Small intestine (tissue), 7 donors: Measurements from ENCODE around the gene ZFP57. TPM values are rescaled to one million over a fixed set of nuclear protein-coding genes. Genes with fewer than 3 reads are reported as not detected.
A peak's percentile ranks its signal among the peaks of the same experiment; 100 is the strongest.

ENCODE experiments used
- DNase-seq, 2 donors: peaks; one replicate each; pipeline versions ENCODE4 v3.0.0 to v3.0.0-alpha.2; 2013
- FAIRE-seq: peaks from 2 replicates; lab custom pipeline; 2012; peaks lifted over from hg19 to GRCh38; lab: Jason Lieb, UNC
- H3K27ac ChIP-seq, 3 donors: one replicate each; pipeline ENCODE4 v1.5.1; 2013; ENCODE audit warnings: low read length in 2 of 3, mild to moderate bottlenecking in 2 of 3, control low read depth in 1 of 3, inconsistent platforms in 1 of 3, low read depth in 1 of 3, moderate library complexity in 1 of 3
- H3K27me3 ChIP-seq, 3 donors: one replicate each; pipeline ENCODE4 v1.6.1; 2013; ENCODE audit warnings: low read length in 3 of 3, inconsistent platforms in 1 of 3; ENCODE audit not compliant: control insufficient read depth in 3 of 3, insufficient read depth in 3 of 3
- H3K36me3 ChIP-seq, 3 donors: one replicate each; pipeline ENCODE4 v1.6.1; 2013; ENCODE audit warnings: low read length in 3 of 3, inconsistent platforms in 1 of 3, low read depth in 1 of 3, mild to moderate bottlenecking in 1 of 3, moderate library complexity in 1 of 3; ENCODE audit not compliant: control insufficient read depth in 3 of 3, insufficient read depth in 2 of 3
- H3K4me1 ChIP-seq, 3 donors: one replicate each; pipeline ENCODE4 v1.6.1; 2013; ENCODE audit warnings: low read length in 2 of 3, inconsistent platforms in 1 of 3, low read depth in 1 of 3, mild to moderate bottlenecking in 1 of 3, moderate library complexity in 1 of 3; ENCODE audit not compliant: control insufficient read depth in 3 of 3, insufficient read depth in 2 of 3
- H3K4me3 ChIP-seq, 3 donors: one replicate each; pipeline ENCODE4 v1.5.1; 2013; ENCODE audit warnings: low read length in 3 of 3, control low read depth in 1 of 3, inconsistent platforms in 1 of 3, low read depth in 1 of 3, mild to moderate bottlenecking in 1 of 3, moderate library complexity in 1 of 3
- H3K9me3 ChIP-seq, 2 donors: one replicate each; pipeline ENCODE4 v1.6.1; 2013; ENCODE audit warnings: low read depth in 1 of 2, low read length in 1 of 2; ENCODE audit not compliant: control insufficient read depth in 2 of 2, insufficient read depth in 1 of 2
- WGBS, 3 donors: extraction: QIAGEN DNeasy Blood & Tissue Kit; methylation state at CpG; one replicate each; pipeline ENCODE4 v1.1.7; 2013; 5-methylcytosine and 5-hydroxymethylcytosine counted together
- polyA plus RNA-seq, 4 donors: library from polyadenylated mRNA; stranded (reverse) in 3 of 4; unstranded in 1 of 4; fragments of 200-250 nt in 3 of 4; fragments of 120-200 nt in 1 of 4; gene quantifications; one replicate each; pipeline versions ENCODE4 v1.2.1 to v1.2.3, GENCODE V29; 2013
- donor health status: healthy with polysubstance abuse.
- donor health status: control.
- donor health status: control.
- donor health status: Bipolar disorder and iron deficiency.
- donor health status: healthy.

The ZFP57 gene
- polyA plus RNA-seq, 4 donors = 1.4 TPM; not detected in 3

DNA sequence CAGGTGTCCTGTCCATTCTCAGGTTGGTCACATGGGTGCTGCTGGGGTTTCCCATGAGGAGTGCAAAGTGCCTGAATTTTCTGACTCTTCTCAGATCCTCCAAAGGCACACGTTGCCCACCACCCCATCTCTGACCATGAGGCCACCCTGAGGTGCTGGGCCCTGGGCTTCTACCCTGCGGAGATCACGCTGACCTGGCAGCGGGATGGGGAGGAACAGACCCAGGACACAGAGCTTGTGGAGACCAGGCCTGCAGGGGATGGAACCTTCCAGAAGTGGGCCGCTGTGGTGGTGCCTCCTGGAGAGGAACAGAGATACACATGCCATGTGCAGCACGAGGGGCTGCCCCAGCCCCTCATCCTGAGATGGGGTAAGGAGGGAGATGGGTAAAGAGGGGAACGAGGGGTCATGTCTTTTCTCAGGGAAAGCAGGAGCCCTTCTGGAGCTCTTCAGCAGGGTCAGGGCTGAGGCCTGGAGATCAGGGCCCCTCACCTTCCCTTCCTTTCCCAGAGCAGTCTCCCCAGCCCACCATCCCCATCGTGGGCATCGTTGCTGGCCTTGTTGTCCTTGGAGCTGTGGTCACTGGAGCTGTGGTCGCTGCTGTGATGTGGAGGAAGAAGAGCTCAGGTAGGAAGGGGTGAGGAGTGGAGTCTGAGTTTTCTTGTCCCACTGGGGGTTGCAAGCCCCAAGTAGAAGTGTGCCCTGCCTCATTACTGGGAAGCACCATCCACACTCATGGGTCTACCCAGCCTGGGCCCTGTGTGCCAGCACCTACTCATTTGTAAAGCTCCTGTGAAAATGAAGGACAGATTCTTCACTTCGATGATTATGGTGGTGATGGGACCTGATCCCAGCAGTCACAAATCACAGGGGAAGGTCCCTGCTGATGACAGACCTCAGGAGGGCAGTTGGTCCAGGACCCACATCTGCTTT is 44.3 kb upstream of the ZFP57 start:
- H3K27ac ChIP-seq = no peak overlapping the region
- FAIRE-seq = no peak

DNA sequence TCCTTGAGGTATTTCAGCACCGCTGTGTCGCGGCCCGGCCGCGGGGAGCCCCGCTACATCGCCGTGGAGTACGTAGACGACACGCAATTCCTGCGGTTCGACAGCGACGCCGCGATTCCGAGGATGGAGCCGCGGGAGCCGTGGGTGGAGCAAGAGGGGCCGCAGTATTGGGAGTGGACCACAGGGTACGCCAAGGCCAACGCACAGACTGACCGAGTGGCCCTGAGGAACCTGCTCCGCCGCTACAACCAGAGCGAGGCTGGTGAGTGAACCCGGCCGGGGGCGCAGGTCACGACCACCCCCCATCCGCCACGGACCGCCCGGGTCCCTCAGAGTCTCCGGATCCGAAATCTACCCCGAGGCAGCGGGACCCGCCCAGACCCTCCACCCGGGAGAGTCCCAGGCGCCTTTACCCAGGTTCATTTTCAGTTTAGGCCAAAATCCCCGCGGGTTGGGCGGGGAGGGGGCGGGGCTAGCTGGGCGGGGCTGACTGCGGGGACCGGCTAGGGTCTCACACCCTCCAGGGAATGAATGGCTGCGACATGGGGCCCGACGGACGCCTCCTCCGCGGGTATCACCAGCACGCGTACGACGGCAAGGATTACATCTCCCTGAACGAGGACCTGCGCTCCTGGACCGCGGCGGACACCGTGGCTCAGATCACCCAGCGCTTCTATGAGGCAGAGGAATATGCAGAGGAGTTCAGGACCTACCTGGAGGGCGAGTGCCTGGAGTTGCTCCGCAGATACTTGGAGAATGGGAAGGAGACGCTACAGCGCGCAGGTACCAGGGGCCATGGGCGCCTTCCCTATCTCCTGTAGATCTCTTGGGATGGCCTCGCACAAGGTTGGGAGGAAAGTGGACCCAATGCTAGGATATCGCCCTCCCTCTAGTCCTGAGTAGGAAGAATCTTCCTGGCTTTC is 43.0 kb upstream of the ZFP57 start:
- FAIRE-seq (no peak), DNase-seq (peak; percentile 19 to 37)
- H3K27me3 ChIP-seq = peaks cover 0 to 25% (median 0%) of the 10 kb centered on the region in 3 donors
- 2 to 4% (median 3%) methylated on average over 70 to 76 of the region's 76 CpGs for WGBS, 3 donors
- H3K27ac ChIP-seq = peak overlapping the region; percentile 63 to 92 (median 91)
- H3K4me3 ChIP-seq = peak overlapping the region; percentile 75 to 99 (median 87)
- H3K4me1 ChIP-seq = peaks cover 0 to 7% (median 0%) of the 10 kb centered on the region in 3 donors
- H3K9me3 ChIP-seq = peaks cover 0 to 2% of the 10 kb centered on the region in 2 donors
- peaks cover 5 to 18% (median 14%) of the 10 kb centered on the region in 3 donors for H3K36me3 ChIP-seq

More for the DNA sequence above, 44.3 kb upstream of the ZFP57 start:
- 64 to 82% (median 71%) methylated on average over 11 of the region's 11 CpGs for WGBS, 3 donors
- Histone ChIP-seq H3K27me3 (peaks cover 0 to 24% (median 0%) of the 10 kb centered on the region in 3 donors), H3K4me1 (peaks cover 0 to 7% (median 0%) of the 10 kb centered on the region in 3 donors), H3K36me3 (peaks cover 5 to 18% (median 14%) of the 10 kb centered on the region in 3 donors), H3K4me3 (peak overlapping the region in 2 of 3 donors; percentile 75 to 99), H3K9me3 (peaks cover 0 to 2% of the 10 kb centered on the region in 2 donors)
- DNase-seq = no peak

DNA sequence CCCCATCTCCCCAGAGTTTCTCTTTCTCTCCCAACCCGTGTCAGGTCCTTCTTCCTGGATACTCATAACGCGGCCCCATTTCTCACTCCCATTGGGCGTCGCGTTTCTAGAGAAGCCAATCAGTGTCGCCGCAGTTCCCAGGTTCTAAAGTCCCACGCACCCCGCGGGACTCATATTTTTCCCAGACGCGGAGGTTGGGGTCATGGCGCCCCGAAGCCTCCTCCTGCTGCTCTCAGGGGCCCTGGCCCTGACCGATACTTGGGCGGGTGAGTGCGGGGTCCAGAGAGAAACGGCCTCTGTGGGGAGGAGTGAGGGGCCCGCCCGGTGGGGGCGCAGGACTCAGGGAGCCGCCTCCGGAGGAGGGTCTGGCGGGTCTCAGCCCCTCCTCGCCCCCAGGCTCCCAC is 42.3 kb upstream of the ZFP57 start, which contains the start of gene HLA-F:
HLA-F (plus strand) TSS at position 173 of the 404 bp plus-strand sequence; CDS start at position 203, 30 bp downstream.
- Histone ChIP-seq H3K27ac (peak within 1 kb of the TSS; percentile 67 to 92 (median 91)), H3K4me1 (peaks cover 0 to 7% (median 0%) of the 10 kb centered on the region in 3 donors), H3K36me3 (peaks cover 5 to 18% (median 14%) of the 10 kb centered on the region in 3 donors), H3K27me3 (peaks cover 0 to 25% (median 0%) of the 10 kb centered on the region in 3 donors), H3K4me3 (peak within 1 kb of the TSS; percentile 75 to 99 (median 87)), H3K9me3 (peaks cover 0 to 2% of the 10 kb centered on the region in 2 donors)
- no peak for FAIRE-seq
- 0 to 1% (median 0%) methylated on average over 21 to 26 of the region's 26 CpGs for WGBS, 3 donors
- peak; percentile 73 to 98 for DNase-seq

DNA sequence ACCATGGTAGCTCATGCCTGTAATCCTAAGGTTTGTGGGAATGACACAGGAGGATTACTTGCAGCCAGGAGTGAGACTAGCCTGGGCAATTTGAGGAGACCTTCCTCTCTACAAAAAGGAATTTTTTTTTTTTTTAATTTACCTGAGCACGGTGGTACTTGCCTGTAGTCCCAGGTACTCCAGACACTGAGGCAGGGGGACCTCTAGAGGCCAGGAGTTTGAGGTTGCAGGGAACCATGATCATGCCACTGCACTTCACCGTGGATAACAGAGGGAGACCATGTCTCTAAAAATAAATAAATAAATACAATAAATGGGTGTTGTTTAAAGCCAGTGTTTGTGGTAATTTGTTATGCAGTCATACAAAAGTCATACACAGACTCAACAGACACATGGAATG is 39.9 kb upstream of the ZFP57 start:
- peaks cover 0 to 7% (median 0%) of the 10 kb centered on the region in 3 donors for H3K4me1 ChIP-seq
- DNase-seq (no peak), FAIRE-seq (no peak)
- 9 to 33% (median 11%) methylated on average over 2 of the region's 2 CpGs for WGBS, 3 donors
- no peak overlapping the region for H3K27ac ChIP-seq
- H3K36me3 ChIP-seq = peaks cover 3 to 13% (median 7%) of the 10 kb centered on the region in 3 donors
- H3K27me3 ChIP-seq = peaks cover 0 to 25% (median 0%) of the 10 kb centered on the region in 3 donors
- no peak overlapping the region for H3K4me3 ChIP-seq
- peaks cover 0 to 2% of the 10 kb centered on the region in 2 donors for H3K9me3 ChIP-seq

DNA sequence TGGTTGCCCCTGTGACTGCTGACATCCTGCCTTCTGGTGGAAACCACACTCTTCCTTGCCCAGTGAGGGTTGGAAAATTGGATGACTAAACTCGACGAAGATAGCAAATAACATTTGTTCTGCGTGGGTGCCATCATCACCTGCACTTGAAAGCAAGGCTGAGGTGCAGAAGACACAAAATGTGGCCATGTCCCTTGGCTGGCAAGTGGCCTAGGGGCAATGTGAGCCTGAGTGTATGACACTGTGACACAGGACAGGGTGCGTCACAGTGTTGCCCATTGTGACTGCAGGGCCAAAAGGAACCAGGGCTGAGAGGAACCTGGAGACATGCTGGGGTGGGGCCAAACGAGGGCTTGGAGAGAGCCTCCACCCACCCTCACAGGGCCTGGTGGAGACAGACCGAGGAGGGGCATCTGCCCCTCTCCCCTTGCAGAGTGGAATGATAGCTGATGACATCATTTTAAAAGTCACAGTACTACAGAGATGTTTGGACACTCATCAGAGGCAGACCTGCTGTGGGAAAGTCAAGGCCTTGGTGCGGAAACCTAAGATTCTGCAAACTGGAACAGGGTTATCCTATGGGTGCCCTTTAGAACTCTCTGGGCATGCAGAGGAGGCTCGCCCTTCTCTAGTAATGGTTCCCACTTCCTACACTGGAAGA is 29.5 kb upstream of the ZFP57 start:
- Histone ChIP-seq H3K4me3 (no peak overlapping the region), H3K9me3 (no peaks in the 10 kb centered on the region), H3K27me3 (peaks cover 0 to 13% (median 0%) of the 10 kb centered on the region in 3 donors), H3K36me3 (no peaks in the 10 kb centered on the region), H3K4me1 (no peaks in the 10 kb centered on the region), H3K27ac (peak overlapping the region in 1 of 3 donors; percentile 6)
- WGBS, 3 donors = 78 to 88% (median 80%) methylated on average over 8 of the region's 8 CpGs
- no peak for FAIRE-seq
- DNase-seq = no peak

DNA sequence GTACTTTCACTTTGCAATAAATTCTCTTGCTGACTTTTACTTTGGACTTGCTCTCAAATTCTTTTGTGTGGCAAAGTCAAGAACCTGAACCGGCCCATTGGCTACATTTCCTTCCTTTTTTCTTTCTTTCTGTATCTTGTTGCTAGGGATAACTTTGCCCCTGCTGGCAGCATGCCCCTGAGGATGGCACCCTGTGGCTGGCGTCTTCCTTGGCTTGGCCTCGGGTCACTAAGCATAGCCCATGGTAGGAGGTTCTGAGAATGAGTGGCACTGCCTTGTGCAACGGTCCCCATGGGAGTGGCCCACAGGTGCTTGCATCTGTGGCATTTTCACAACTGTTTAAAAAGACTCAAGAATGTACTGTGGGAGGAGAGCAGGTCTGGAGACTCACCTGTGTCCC is 28.2 kb upstream of the ZFP57 start:
- no peaks in the 10 kb centered on the region for H3K36me3 ChIP-seq
- H3K27ac ChIP-seq = peak overlapping the region in 1 of 3 donors; percentile 84
- H3K9me3 ChIP-seq = no peaks in the 10 kb centered on the region
- DNase-seq = no peak
- H3K4me1 ChIP-seq = no peaks in the 10 kb centered on the region
- no peak for FAIRE-seq
- no peak overlapping the region for H3K4me3 ChIP-seq
- peaks cover 0 to 7% (median 0%) of the 10 kb centered on the region in 3 donors for H3K27me3 ChIP-seq
- 5 to 24% (median 13%) methylated on average over 4 of the region's 4 CpGs for WGBS, 3 donors

DNA sequence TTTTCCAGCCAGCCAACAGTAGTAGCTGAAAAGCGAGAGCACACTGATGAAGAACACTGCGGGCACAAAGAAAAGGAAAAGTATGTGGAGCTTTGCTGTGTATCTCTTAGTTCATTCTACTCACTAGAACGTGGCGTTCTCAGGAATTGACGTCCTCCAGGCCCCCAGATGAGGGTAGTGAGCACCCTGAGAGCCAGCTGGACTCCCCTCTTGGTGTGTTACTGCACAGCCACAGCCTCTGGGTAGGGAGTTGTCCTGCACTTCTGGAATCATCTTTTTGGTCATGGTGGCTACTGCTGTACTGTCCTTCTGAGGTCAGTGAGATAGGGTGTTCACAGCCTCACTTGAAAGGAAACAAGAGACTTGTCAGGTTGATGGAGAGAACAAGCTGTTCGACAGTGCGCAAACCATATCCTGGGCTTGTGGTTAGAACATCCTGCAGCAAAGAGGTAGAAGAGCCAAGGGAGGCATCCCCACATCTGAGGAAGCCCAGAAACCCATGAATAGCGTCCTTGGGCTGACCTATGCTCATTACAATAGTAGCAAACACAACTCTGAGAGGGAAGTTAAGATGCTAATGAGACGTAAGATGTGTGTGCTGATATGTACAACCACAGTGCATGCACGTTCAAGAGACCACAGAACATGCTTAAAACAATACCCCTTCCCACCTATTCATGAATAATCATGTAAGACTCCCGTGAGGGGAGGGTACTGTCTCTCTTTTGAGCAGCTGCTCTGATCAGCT is 27.7 kb upstream of the ZFP57 start:
- DNase-seq (peak in 1 of 2 donors; percentile 79), FAIRE-seq (no peak)
- WGBS, 3 donors = 47 to 55% (median 53%) methylated on average over 11 of the region's 11 CpGs
- H3K36me3 ChIP-seq = no peaks in the 10 kb centered on the region
- peak overlapping the region in 1 of 3 donors; percentile 84 for H3K27ac ChIP-seq
- no peaks in the 10 kb centered on the region for H3K9me3 ChIP-seq
- no peak overlapping the region for H3K4me3 ChIP-seq
- H3K4me1 ChIP-seq = no peaks in the 10 kb centered on the region
- peaks cover 0 to 6% (median 0%) of the 10 kb centered on the region in 3 donors for H3K27me3 ChIP-seq
